ENCODE results near the gene TNFRSF17.

- TF ChIP-seq CTCF (IDR thresholded peaks at IDR 0.05), result no peak
- no peak for TF ChIP-seq SMAD3 (CRISPR knock-in tag; IDR thresholded peaks at IDR 0.05; ENCODE audit: borderline replicate concordance)
- TF ChIP-seq MAX (CRISPR knock-in tag; IDR thresholded peaks at IDR 0.05), result no peak
- no peak for TF ChIP-seq ZNF263 (CRISPR knock-in tag; IDR thresholded peaks at IDR 0.05; ENCODE audit: low read depth)
- TF ChIP-seq TEAD4 (CRISPR knock-in tag; IDR thresholded peaks at IDR 0.05), result no peak
Observed at GRCh38 chr16:11972128-11972527, 7.1 kb downstream of the TNFRSF17 start.
